K562 (cell line): ENCODE measurements around the gene NPHP3. TPM values are rescaled to one million over a fixed set of nuclear protein-coding genes. Genes with fewer than 3 reads are reported as not detected.

ENCODE experiments used
- DIDO1 ChIP-seq: fragments of 450-650 bp; IDR thresholded peaks from 2 replicates; pipeline ENCODE4 v1.6.1; 2016; ENCODE audit warnings: low read depth, missing biosample characterization, missing genetic modification characterization
- EGR1 ChIP-seq: fragments of 450-650 bp; conservative IDR thresholded peaks from 2 replicates; pipeline ENCODE4 v1.6.1; 2017; ENCODE audit warnings: mild to moderate bottlenecking
- ELF1 ChIP-seq: fragments of 200-800 bp; sonication (Bioruptor generic); IDR thresholded peaks from 2 replicates; pipeline ENCODE4 v1.6.1; 2016; ENCODE audit warnings: missing genetic modification characterization, missing compliant biosample characterization
- ESRRB ChIP-seq: fragments of 250-450 bp; sonication (Bioruptor Pico); IDR thresholded peaks from 2 replicates; pipeline ENCODE4 v1.5.0; 2020; ENCODE audit warnings: mild to moderate bottlenecking, moderate library complexity, borderline replicate concordance
- FOXJ2 ChIP-seq: fragments of 200-800 bp; sonication (Bioruptor generic); IDR thresholded peaks from 2 replicates; pipeline ENCODE4 v1.6.1; 2016; ENCODE audit warnings: missing genetic modification characterization, missing compliant biosample characterization
- FOXP4 ChIP-seq: sonication (generic); formaldehyde crosslinking; IDR thresholded peaks from 2 replicates; pipeline ENCODE4 v1.8.0; 2022; ENCODE audit warnings: mild to moderate bottlenecking, missing genetic modification reagents, borderline replicate concordance
- KLF13 ChIP-seq: fragments of 450-650 bp; IDR thresholded peaks from 2 replicates; pipeline ENCODE4 v1.6.1; 2016; ENCODE audit warnings: missing genetic modification characterization, low read depth, mild to moderate bottlenecking, missing compliant biosample characterization, moderate library complexity, borderline replicate concordance
- MECOM ChIP-seq: fragments of 250-450 bp; sonication (Bioruptor Pico); IDR thresholded peaks from 2 replicates; pipeline ENCODE4 v1.8.0; 2022; ENCODE audit warnings: inconsistent platforms
- MYBL2 ChIP-seq, 2 experiments: fragments of 450-650 bp in 1 of 2; sonication (generic) in 1 of 2; formaldehyde crosslinking in 1 of 2; IDR thresholded peaks; 2 replicates each; pipeline versions ENCODE4 v1.6.1 to v1.8.1; 2017 to 2022; ENCODE audit warnings: borderline replicate concordance in 1 of 2, inconsistent platforms in 1 of 2, low read depth in 1 of 2, mild to moderate bottlenecking in 1 of 2, missing genetic modification reagents in 1 of 2, moderate library complexity in 1 of 2
- NKRF ChIP-seq: fragments of 450-650 bp; IDR thresholded peaks from 2 replicates; pipeline ENCODE4 v1.6.1; 2016; ENCODE audit warnings: borderline replicate concordance
- RB1 ChIP-seq: fragments of 450-650 bp; IDR thresholded peaks from 2 replicates; pipeline ENCODE4 v1.6.1; 2017; ENCODE audit warnings: low read depth, mild to moderate bottlenecking
- RBM22 ChIP-seq: fragments of 200-400 bp; formaldehyde crosslinking; IDR thresholded peaks from 2 replicates; pipeline ENCODE4 v1.6.1; 2018; ENCODE audit warnings: low read length, low read depth; ENCODE audit not compliant: poor library complexity, severe bottlenecking
- SMAD2 ChIP-seq: fragments of 150-350 bp; IDR thresholded peaks from 2 replicates; pipeline ENCODE4 v1.6.1; 2014; ENCODE audit warnings: low read depth, mild to moderate bottlenecking, low read length
- SPI1 ChIP-seq: IDR thresholded peaks from 2 replicates; pipeline ENCODE4 v1.6.1; 2011; ENCODE audit warnings: low read depth, low read length, control low read depth, borderline replicate concordance
- ZC3H8 ChIP-seq: fragments of 450-650 bp; IDR thresholded peaks from 2 replicates; pipeline ENCODE4 v1.6.1; 2017
- ZFPM2 ChIP-seq: fragments of 250-450 bp; sonication (Bioruptor Pico); IDR thresholded peaks from 2 replicates; pipeline ENCODE4 v1.5.1; 2022; ENCODE audit warnings: mild to moderate bottlenecking
- ZNF12 ChIP-seq: sonication (generic); formaldehyde crosslinking; IDR thresholded peaks from 2 replicates; pipeline ENCODE4 v1.4.0; 2020; ENCODE audit warnings: mild to moderate bottlenecking, missing genetic modification reagents
- ZNF280A ChIP-seq: fragments of 450-650 bp; IDR thresholded peaks from 2 replicates; pipeline ENCODE4 v1.6.1; 2018; ENCODE audit warnings: mild to moderate bottlenecking, low read depth; ENCODE audit not compliant: partially characterized antibody
- ZNF766 ChIP-seq: fragments of 200-800 bp; sonication (Bioruptor generic); conservative IDR thresholded peaks from 2 replicates; pipeline ENCODE4 v1.6.1; 2016; ENCODE audit warnings: missing genetic modification characterization, missing compliant biosample characterization
- ZSCAN29 ChIP-seq: fragments of 450-650 bp; IDR thresholded peaks from 2 replicates; pipeline ENCODE4 v1.6.1; 2017
- polyA plus RNA-seq, 8 experiments: library from polyadenylated mRNA; depleted of rRNA in 4 of 8; stranded (reverse) in 5 of 8; unstranded in 3 of 8; fragments of >200 nt; fragmentation: Nextera tagmentation in 2 of 8; fragmentation: Illumina TruSeq in 1 of 8; extraction: Ambion mirVana in 2 of 8; extraction: Trizol in 1 of 8; gene quantifications; 2 replicates each; pipeline versions ENCODE4 v1.2.1 to v1.2.3, GENCODE V29; 2011 to 2014; ENCODE audit warnings: inconsistent platforms in 1 of 8, missing spikeins in 1 of 8
- total RNA-seq, 7 experiments: library from RNA; depleted of rRNA in 6 of 7; stranded (reverse); fragments of >200 nt in 6 of 7; fragmentation: Illumina TruSeq in 2 of 7; extraction: Trizol in 2 of 7; gene quantifications; 2 replicates each; pipeline versions ENCODE4 v1.2.1 to v1.2.3, GENCODE V29; 2011 to 2021; ENCODE audit warnings: low replicate concordance in 1 of 7
- TF ChIP-seq, protein P1 (sequence below): fragments of 250-450 bp; sonication (Bioruptor Pico); IDR thresholded peaks from 2 replicates; pipeline ENCODE4 v1.8.0; 2022; ENCODE audit warnings: moderate library complexity, mild to moderate bottlenecking, inconsistent platforms

NPHP3 gene
- total and polyA plus RNA-seq, 9 of the 15 experiments (the other 6 are each of a cell fraction or from before 2014, with no cell fraction given) = 0.62 to 13.2 (median 5.8) TPM

DNA sequence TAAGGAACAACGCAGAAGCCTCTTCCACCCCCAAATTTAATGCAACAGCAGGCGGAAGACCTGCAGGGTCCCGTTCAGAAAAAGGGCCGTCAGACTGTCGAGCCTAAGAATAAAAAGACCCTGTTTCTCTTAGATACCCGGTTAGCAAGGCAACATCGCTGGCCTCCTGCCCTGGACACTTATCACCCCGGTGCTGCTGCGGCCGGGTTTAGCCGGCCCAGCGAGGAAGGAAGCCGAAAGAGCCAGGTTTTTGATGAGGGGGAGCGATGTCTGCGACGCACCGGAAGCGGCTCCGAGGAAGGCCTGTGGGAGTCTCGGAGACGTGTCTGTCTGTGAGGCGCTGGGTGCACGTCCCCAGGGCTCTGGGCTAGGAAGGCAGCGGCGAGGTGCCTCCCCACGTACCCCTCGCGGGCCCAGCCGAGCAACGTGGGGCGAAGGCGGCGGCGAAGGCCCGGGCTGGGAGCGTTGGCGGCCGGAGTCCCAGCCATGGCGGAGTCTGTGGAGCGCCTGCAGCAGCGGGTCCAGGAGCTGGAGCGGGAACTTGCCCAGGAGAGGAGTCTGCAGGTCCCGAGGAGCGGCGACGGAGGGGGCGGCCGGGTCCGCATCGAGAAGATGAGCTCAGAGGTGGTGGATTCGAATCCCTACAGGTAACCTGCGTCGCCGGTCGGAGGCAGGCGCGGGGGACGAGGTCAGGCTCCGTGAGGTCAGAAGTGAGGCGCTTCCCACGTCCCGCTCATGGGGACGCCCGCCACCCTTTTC lies 62.0 kb downstream of the NPHP3 start, which contains the start of gene UBA5 (continued):
- TF ChIP-seq, protein P1, sequence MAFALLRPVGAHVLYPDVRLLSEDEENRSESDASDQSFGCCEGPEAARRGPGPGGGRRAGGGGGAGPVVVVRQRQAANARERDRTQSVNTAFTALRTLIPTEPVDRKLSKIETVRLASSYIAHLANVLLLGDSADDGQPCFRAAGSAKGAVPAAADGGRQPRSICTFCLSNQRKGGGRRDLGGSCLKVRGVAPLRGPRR (CRISPR knock-in tag) = no peak
- no peak for TF ChIP-seq MECOM (CRISPR knock-in tag)
- no peak for TF ChIP-seq FOXP4 (CRISPR knock-in tag)
- TF ChIP-seq ZC3H8 = no peak
- TF ChIP-seq NKRF = no peak
- TF ChIP-seq SMAD2 = no peak
- TF ChIP-seq ZNF280A = no peak
- TF ChIP-seq ZSCAN29 = no peak
- TF ChIP-seq KLF13 (tag) = no peak
- no peak for TF ChIP-seq FOXJ2 (tag)
- no peak; the same call in 1 of the 2 replicates for TF ChIP-seq EGR1
- TF ChIP-seq ESRRB (CRISPR knock-in tag) = no peak
- TF ChIP-seq RBM22 = no peak
- TF ChIP-seq ZNF12 (CRISPR knock-in tag) = no peak
- TF ChIP-seq RB1 = peak; percentile 48; the same call in 1 of the 2 replicates
- peak; percentile 86 for TF ChIP-seq DIDO1 (tag)
- TF ChIP-seq ZFPM2 (CRISPR knock-in tag) = no peak
- no peak for TF ChIP-seq ZNF766 (CRISPR knock-in tag)
- peak; percentile 31; the same call in 1 of the 2 replicates for TF ChIP-seq ELF1 (tag)
- TF ChIP-seq SPI1 = no peak
- TF ChIP-seq MYBL2 (IDR thresholded peaks at IDR 0.05; ENCODE audit: low read depth) = no peak
- TF ChIP-seq MYBL2 (CRISPR knock-in tag; IDR thresholded peaks at IDR 0.05; ENCODE audit: borderline replicate concordance) = no peak
